T-helper 2 cell treated with Interferon-gamma antibody and Interleukin-4, amounts not matched to agents 100 ng/mL and 5 ng/mL, for 36 hours (primary cell): Measurements from ENCODE around the gene BCL2. TPM values are rescaled to one million over a fixed set of nuclear protein-coding genes. Genes with fewer than 3 reads are reported as not detected.
"Not testable (repeated sequence)": the region's sequence is repeated elsewhere in the genome, so short reads cannot be mapped to it uniquely, and the experiment has no call there.

Source experiments
- intact Hi-C: fragments of 100-400 bp; cut with micrococcal nuclease; formaldehyde crosslinking; loops from one replicate; pipeline ENCODE4 v1.15.1; 2023
- total RNA-seq: library from RNA; stranded (reverse); gene quantifications from 2 replicates; pipeline ENCODE4 v1.2.3, GENCODE V29; 2022

The BCL2 gene
- total RNA-seq, 1 donor from 2014 or later, result 85.7 TPM

DNA sequence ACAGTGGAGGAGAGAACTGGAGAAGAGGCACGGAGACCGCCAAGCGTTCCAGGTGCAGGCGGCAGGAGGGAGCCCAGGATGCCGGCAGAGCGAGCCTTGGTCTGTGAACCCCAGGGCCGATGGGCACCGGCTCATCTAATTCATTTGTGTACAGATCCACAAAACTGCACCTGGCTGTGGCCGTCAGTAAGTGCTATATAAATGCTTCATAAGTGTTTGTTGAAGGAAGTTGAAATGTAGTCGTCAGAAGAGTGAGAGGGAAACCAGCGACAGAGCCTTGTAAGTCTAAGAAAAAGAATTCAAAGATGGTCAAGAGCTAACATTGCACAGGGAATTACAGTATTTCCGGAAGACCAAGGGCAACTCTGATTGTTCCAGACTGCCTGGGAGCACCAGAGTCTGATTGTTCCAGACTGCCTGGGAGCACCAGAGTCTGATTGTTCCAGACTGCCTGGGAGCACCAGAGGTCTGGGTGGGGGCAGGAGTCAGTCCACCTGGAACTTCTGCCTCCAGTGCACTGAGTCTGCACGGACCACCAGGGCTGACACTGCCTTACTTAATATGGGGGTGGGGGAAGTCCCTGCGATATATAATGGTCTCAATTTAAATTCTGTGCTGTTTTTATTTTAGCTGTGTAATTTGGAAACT, 112.3 kb downstream of the BCL2 start:
- intact Hi-C loops, result loop anchor here (5.0 kb wide), 2 partner anchors 190 to 680 kb away; no protein-coding TSS in a partner anchor

DNA sequence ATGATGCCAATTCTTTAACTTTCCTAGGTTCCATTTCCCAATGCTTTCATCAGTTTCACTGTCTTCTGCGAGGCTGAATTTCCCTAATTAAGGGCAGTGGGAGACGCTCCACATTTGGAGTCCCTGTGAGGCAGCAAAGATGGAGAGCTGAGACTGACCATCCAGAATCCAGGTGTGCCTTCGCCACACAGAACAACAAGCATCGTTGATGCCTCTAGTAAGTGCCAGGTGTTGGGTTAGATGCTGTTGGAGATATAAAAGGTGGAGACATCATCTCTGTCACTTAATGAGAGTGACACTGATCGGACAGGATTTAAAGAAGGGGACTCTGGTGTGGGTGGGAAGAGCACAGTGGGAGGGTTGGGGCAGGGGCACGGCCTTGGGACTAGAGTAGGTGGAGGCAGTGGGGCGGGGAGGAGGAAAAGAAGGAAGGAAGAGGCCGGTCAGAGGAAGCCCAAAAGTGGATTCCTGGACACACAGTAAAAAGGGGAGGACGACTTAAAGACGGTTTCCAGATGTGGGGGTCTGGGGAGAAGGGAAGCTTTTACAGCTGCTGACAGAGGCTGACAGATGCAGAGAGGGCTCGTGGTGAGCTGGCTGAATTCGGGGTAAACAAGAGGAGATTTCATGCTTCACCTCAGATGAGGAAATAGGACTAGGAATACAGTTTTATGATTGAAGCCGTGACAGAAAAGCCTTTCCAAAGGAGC, 113.0 kb downstream of the BCL2 start:
- intact Hi-C loops, result loop anchor here (5.0 kb wide), 2 partner anchors 189 to 679 kb away; no protein-coding TSS in a partner anchor

DNA sequence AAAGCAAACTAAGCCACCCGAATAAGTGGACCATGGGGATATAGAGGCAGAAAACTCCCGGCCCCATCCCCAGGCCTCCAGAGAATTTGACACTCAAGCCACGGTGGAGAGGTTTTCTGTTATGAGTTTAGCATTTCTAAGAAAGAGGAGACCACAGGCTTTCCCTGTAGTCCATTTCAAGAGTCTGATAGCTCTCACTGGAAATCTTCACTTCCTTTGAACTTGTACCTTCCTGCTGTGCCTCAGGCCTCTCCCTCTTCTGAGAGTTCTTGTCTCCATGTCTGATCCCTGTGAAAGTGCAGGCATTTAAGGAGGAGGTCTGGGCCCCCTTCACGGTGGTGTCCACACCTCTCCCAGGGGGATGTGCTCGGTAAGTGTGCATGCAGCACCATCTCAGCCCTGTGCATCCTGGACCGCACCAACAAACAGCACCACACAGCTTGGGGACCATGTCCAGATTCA, 113.7 kb downstream of the BCL2 start:
- intact Hi-C loops, result loop anchor here (5.0 kb wide), 2 partner anchors 189 to 679 kb away; no protein-coding TSS in a partner anchor

DNA sequence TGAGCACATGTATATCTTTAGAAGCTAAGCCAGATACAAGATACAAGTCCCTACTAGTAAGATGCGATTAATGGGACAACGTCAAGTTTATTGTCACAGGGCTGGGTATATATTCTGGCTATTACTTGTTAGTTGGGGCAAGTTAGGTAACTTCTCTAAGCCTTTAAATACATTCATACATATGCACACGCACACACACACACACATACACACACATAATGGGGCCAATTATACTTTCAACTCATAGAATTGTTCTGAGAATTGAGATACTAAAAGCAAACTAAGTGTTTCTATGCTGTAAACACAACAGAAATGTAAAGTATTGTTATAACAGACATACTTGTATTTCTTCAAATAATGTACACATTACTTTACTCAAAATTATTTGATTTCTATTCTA, 116.1 kb downstream of the BCL2 start:
- intact Hi-C loops, result loop anchor here (5.0 kb wide), 2 partner anchors 49 to 486 kb away; partner anchors contain the start of gene PHLPP1

DNA sequence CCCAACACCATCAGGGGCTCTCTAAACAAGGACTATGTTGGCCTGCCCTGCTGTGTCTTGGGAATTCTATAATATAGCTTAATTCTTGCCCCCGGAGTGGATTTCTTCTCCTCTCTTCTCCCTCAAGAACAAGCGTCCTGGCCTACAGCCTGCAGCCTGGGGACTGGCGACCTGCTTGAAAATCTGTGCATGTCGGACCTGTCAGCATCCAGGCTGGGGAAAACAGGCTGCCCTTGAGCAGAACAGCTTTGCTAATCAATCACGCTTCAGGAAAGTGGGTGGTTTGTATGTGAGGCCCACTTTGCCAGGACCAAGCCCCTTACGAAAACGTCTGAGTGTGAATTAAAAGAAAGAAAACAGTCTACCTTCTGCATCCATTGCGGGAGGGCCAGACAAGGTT, 116.7 kb downstream of the BCL2 start:
- intact Hi-C loops, result loop anchor here (5.0 kb wide), 2 partner anchors 49 to 486 kb away; partner anchors contain the start of gene PHLPP1

DNA sequence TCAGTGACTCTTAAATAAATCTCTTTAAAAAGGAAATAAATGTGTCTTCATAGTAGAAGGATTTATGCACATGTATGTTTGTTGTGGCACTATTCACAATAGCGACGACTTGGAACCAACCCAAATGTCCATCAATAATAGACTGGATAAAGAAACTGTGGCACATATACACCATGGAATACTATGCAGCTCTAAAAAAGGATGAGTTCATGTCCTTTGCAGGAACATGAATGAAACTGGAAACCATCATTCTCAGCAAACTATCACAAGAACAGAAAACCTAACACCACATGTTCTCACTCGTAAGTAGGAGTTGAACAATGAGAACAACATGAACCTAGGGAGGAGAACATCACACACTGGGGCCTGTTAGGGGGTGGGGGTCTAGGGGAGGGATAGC, 118.1 kb downstream of the BCL2 start:
- intact Hi-C loops, result loop anchor here (5.0 kb wide), 2 partner anchors 51 to 484 kb away; partner anchors contain the start of gene PHLPP1

DNA sequence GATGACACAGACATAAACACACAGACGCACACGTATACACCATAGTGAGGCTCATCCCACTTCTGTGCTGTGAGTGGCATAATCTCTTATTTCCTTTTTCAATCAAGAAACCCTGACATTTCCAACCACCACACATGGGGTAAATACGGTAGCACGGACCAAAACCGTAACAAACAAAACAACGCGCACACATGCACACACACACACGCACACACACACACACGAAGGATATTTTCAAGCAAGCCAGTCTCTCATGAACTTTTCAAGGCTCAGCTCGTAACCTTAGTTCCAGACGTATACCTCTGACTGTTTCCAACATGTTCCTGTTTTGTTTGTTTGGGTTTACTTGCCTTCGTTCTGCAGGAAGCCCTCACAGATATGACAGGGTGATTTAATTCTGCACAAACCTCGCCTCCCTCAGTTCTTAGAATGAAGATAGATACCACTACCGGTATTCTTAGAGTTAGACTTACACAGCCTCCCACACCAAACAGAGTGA, 119.8 kb downstream of the BCL2 start:
- intact Hi-C loops, result loop anchor here (1.0 to 5.0 kb wide), 7 partner anchors 9 to 482 kb away; partner anchors contain the start of gene PHLPP1

DNA sequence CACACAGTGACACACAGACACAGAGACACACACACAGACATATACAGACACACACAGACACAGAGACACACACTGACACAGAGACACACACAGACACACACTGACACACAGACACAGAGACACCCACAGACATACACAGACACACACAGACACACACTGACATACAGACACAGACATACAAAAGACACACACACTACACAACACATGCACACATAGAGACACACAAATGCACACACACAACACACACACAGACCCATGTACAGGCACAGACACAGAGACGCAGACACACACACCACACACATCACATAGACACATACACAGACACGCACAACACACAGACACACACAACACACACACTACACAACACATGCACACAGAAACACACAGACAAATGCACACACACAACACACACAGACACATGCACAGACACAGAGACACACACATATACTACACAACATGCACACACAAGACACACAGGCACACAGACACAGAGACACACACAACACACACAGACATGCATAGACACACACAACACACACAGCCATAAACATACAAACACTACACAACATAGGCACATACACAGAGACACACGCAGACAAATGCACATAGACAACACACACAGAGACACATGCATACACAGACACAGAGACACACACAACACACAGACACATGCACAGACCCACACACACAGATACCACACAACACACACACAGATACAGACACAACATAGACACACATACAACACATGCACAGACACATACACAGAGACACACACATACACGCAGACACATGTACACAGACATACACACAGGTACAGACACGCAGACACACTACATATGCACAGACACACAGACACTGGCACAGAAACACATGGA, 120.5 kb downstream of the BCL2 start:
- intact Hi-C loops, result loop anchor here (2.0 kb wide), 1 partner anchor 70 kb away; no protein-coding TSS in a partner anchor

DNA sequence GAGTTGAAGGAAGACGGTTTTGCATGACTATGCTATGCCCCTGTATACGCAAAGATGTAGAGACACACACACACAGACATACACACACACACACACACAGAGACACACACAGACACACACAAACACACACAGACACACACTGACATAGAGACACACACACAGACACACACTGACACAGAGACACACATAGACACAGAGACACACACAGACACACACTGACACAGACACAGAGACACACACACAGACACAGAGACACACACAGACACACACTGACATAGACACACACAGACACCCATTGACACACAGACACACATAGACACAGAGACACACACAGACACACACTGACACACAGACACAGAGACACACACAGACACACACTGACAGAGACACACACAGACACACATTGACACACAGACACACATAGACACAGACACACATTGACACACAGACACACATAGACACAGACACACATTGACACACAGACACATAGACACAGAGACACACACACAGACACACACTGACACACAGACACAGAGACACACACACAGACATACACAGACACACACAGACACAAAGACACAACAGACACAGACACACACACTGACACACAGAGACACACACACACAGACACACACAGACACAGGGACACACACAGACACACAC, 121.3 kb downstream of the BCL2 start:
- intact Hi-C loops, result loop anchor here (2.0 kb wide), 1 partner anchor 71 kb away; no protein-coding TSS in a partner anchor

DNA sequence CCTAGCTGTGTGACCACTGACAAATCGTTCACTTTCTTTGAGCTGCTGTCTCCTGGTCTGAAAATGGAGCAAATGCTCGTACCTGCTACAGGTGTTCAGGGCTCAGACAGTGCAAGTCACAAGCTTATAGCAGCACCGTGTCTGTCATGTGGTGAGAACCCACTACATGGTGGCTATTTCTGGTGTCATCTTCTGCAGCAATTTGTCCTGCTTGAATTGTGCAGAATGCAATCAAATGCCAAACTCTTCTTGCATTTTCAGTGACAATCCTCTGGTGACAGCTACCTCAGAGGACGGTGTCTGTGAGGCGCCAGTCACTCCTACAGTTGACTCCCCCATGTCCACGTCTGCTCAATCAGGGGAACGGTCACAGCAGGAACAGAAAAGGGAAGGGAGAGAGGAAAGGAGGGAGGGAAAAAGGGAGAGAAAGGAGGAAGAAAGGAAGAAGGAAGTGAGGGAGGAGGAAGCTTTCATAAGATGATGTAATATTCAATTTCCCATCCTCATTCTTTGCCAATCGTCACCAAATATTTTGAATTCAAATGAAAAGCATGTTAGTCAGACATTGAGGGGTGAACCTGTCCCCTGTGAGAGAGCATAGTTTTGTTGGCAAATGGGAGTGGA, 122.2 kb downstream of the BCL2 start:
- intact Hi-C loops, result no loop called here

DNA sequence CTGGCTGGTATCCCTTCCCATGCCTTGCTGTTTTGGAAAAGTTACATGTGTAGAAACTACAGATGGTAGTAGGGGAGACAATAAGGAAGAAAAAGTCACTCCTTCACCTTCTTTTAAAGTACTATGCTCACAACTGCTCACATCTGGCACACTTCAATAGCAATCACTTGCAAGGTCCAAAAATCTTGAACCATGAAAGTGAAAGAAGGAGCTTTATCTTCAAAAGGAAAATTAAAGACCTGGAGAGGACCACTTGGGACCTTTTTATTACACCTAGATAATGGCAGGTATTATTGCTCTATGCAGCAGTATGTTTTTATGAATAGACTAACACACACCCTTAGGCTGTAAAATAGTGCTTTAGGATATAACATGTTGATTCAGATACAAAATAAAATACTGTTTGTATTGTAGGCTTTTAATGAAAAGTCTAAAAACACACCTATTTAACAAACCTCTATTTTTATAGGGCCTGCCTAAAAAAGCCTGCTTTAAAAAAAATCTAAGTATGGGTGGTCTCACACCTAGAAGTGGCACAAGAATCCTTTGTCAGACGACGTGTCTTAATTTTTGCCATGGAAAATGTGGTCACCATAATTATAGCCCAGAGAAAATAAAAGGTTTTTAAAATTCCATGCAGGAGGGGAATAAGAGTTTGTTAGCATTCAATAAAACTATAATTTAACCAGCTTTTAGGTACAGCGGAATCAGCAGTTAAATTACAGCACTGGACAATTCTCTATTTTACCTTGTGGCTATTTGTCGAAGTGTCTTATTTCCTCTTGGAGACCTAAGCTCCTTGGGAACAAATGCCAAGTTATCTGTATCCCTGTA, 124.0 kb downstream of the BCL2 start:
- intact Hi-C loops, result no loop called here

DNA sequence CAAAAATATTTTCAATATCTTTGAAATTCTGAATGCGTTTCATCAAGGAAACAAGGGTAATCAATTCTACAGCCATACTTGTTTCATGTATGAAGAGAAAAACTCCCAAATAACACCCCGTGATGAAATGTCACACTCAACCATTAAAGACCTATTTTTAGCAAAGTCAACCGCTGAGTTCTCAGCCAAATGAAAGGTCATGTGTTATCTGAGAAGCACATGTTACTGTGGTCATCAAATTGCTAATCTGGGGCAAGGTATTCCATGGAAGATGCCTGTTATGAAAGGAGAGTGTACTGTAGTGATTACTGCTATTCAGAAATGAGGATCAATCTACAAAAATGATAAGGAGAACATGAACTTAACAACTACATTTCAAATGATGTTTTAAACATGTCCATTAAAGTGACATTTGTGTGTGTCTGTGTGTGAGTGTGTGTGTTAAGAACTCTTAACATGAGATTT, 126.7 kb downstream of the BCL2 start:
- intact Hi-C loops, result no loop called here

DNA sequence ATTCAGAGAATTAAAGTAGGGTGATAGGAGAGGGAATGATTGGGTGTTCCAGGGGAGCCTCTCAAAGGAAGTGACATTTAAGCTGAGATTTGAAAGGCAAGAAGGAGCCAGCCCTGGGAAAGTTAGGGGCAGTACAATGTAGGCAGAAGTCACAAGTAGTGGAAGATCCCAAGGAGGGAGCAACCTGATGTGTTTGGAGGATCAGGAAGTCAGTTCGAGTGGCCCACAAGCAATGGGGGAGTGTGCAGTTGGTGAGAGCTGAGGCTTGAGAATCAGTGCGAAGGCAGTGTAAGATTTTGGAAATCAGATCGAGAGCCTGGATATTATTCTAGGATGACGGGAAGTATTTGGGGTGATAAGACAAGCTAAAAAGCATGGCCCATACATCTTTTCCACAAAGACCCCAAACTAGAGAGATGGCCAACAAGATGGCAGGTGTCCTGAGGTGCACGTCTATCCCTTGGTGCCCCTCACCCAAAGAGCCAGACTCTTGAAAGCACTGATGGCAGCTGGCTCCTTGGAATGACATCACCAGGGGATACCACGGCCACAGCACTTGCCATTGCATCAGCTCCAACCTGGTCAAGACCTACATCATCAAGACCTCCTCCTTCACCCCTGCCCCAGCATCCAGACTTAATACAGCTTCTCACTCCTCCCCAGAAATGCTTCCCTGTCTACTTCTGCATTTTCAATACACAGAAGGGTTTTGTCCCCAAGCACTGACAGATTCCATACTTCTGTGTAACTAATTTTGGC, 127.3 kb downstream of the BCL2 start:
- intact Hi-C loops, result no loop called here

DNA sequence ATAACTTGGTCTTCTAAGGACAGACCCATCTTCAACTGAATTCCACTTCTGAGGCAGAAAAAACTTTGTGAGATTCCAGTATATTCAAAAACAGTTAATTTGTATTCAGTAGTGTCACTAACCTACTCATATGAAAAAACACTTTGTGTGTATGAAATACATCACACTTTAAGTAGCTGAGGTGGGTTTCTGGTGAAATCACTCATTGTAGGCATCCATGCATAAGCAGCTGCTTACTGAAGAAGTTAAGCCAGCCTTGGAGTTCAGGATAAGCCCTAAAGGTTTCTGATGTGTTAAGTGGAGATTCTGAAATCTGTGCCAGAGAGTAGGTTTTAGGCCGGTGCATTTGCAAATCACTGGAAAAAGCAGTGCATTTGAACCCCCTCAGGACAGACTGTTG, 128.2 kb downstream of the BCL2 start:
- intact Hi-C loops, result no loop called here

DNA sequence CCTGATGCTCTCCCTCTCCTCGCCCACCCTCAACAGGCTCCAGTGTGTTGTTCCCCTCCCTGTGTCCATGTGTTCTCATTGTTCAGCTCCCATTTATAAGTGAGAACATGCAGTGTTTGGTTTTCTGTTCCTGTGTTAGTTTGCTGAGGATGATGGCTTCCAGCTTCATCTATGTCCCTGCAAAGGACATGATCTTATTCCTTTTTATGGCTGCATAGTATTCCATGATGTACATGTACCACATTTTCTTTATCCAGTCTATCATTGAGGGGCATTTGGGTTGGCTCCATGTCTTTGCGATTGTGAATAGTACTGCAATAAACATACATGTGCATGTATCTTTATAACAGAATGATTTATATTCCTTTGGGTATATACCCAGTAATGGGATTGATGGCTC, 128.7 kb downstream of the BCL2 start:
- intact Hi-C loops, result not testable (repeated sequence)

DNA sequence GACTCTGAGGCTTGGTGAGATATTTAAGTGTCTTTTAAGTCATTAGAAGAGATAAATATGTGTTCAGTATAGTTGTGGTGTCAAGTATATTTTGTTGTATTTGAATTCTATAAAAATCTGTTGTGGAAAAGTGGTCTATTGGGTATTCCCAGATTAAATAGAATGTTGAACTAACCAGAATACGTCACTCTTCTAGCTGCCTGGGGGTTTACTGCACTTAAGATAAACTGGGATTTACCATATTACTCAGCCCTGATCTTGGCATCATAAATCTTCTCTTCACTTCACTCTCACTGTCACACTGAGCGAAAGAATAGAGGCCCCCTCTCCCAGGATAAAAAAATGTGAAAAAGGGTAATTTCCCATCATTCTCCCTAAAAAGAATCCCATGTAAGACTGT, 129.8 kb downstream of the BCL2 start:
- intact Hi-C loops, result no loop called here

DNA sequence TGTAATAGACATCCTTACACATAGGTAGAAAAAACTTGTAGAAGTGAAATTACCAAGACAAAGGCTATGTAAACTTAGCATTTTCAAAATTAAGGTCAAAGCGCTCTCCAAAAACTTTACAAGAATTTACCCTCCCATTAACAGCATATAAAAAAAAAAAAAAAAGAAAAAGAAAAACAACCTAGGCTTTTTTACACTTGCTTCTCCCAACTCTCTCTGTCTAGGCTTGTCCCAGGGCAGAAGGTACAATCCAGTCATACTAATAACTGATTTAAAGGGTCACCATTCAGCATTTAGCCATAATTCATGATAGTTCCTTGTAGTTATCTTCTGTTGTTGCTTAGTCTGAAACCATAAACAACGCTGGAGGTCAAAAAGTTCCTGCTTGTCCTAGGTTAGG, 130.5 kb downstream of the BCL2 start:
- intact Hi-C loops, result no loop called here

DNA sequence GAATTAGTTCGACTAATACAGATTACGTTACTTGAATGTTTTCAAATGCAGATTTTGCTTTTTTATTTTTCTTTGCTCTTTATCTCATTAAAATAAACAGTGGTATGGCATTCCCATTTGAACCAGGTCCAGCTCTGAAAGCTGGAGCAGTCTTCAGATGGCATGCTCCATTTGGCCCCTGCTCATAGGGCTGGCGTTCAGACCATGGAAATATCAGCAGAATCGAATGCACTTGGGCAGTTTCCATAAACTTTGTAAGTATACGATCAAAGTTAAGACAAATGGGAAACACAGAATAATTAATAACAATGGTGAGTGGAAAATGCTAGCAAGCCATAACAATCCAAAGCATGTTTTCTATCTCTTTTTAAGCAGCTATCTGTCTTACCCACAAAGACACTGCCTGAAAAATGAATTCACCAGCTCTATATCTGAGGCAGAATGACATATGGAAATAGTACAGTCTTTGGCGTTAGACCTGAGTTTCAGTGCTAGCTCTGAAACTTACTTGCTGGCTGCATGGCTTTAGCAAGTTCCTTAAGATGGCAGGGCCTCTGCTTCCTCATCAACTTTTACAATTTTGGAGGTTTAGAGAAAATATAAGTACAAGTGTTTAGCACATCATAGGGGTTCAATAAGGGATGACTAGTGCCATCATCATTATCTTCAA, 131.6 kb downstream of the BCL2 start:
- intact Hi-C loops, result no loop called here
